Measurements from ENCODE around the gene GNG13. TPM values are rescaled to one million over a fixed set of nuclear protein-coding genes. Genes with fewer than 3 reads are reported as not detected.

The GNG13 gene
- total RNA-seq, 1 donor from 2014 or later: not detected

DNA sequence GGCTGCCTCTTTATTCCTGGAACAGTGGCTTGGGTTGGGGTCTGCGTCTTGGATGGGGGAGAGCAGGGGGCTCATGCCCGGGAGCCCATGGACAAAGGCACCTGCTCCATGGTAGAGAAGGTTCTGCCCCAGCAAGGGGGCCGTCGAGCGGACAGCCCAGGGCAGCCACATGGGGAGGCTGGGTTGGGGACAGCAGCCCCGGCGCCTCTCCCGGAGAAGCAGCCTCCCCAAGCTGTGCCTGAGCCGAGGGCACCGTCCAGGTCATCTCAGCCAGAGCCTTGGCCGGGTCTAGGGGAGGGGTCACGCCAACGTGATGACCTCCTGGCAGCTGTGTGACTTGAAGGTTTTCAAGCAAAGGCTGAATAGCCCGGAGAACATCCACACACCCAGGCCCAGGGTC is 32.9 kb upstream of the GNG13 start:
- Histone ChIP-seq H3K36me3 (ENCODE audit: control insufficient read depth, insufficient read depth, low read length) (no peaks in the 10 kb centered on the region), H3K27me3 (ENCODE audit: control insufficient read depth, insufficient read depth, low read length) (peaks cover 15% of the 10 kb centered on the region), H3K4me3 (ENCODE audit: low read depth, low read length) (no peak overlapping the region)
- TF ChIP-seq, protein P1, sequence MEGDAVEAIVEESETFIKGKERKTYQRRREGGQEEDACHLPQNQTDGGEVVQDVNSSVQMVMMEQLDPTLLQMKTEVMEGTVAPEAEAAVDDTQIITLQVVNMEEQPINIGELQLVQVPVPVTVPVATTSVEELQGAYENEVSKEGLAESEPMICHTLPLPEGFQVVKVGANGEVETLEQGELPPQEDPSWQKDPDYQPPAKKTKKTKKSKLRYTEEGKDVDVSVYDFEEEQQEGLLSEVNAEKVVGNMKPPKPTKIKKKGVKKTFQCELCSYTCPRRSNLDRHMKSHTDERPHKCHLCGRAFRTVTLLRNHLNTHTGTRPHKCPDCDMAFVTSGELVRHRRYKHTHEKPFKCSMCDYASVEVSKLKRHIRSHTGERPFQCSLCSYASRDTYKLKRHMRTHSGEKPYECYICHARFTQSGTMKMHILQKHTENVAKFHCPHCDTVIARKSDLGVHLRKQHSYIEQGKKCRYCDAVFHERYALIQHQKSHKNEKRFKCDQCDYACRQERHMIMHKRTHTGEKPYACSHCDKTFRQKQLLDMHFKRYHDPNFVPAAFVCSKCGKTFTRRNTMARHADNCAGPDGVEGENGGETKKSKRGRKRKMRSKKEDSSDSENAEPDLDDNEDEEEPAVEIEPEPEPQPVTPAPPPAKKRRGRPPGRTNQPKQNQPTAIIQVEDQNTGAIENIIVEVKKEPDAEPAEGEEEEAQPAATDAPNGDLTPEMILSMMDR (IDR thresholded peaks at IDR 0.05; ENCODE audit: insufficient read depth, low read length, poor library complexity, severe bottlenecking): no peak
- DNase-seq (ENCODE audit: low read depth): no peak

DNA sequence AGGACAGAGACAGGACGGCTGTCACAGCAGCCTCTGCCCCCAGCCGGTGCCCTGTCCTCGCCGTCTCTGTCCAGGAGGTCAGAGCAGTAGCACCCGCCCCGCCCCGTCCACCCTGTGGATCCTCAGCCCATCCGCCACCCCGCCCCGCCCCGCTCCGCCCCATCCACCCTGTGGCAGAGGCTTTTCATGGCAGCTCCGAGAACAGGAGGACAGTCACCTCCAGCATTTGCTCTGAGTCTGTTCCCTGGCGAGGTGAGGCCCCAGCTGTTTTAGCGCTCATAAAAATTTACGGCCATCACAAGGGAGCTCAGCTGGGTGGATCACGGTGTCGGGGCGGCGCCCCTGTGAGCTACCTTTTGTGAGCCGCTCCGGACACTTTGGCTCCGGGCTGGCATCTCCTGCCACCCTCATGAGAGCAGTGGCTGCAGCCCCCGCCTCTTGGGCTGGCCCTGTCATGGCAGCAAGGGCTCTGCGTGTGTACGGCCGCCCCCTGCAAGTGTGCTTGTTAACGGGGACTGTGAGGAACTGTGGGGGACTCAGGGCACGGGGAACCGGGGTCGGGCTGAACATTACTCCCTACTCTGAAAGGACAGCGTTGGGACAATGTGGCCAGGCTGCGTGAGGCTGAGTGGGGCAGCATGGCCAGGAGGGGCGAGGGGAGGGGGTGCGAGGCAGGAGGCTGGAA is 32.3 kb upstream of the GNG13 start:
- no peak for DNase-seq (ENCODE audit: low read depth)
- Histone ChIP-seq H3K4me3 (ENCODE audit: low read depth, low read length) (no peak overlapping the region), H3K36me3 (ENCODE audit: control insufficient read depth, insufficient read depth, low read length) (no peaks in the 10 kb centered on the region), H3K27me3 (ENCODE audit: control insufficient read depth, insufficient read depth, low read length) (peaks cover 15% of the 10 kb centered on the region)
- TF ChIP-seq, protein P1 (IDR thresholded peaks at IDR 0.05; ENCODE audit: insufficient read depth, low read length, poor library complexity, severe bottlenecking): no peak

GRCh38 chr16:831571-832413 is 31.3 kb upstream of the GNG13 start:
- Histone ChIP-seq H3K4me3 (ENCODE audit: low read depth, low read length) (no peak overlapping the region), H3K27me3 (ENCODE audit: control insufficient read depth, insufficient read depth, low read length) (peaks cover 15% of the 10 kb centered on the region), H3K36me3 (ENCODE audit: control insufficient read depth, insufficient read depth, low read length) (no peaks in the 10 kb centered on the region)
- no peak for DNase-seq (ENCODE audit: low read depth)
- TF ChIP-seq, protein P1 (IDR thresholded peaks at IDR 0.05; ENCODE audit: insufficient read depth, low read length, poor library complexity, severe bottlenecking): no peak

- H3K4me3 ChIP-seq (ENCODE audit: low read depth, low read length): no peak overlapping the region
- H3K27me3 ChIP-seq (ENCODE audit: control insufficient read depth, insufficient read depth, low read length): peaks cover 18% of the 10 kb centered on the region
- no peaks in the 10 kb centered on the region for H3K36me3 ChIP-seq (ENCODE audit: control insufficient read depth, insufficient read depth, low read length)
- DNase-seq (ENCODE audit: low read depth): no peak
- TF ChIP-seq, protein P1 (IDR thresholded peaks at IDR 0.05; ENCODE audit: insufficient read depth, low read length, poor library complexity, severe bottlenecking): no peak
Observed at GRCh38 chr16:830871-831570, 30.5 kb upstream of the GNG13 start.

DNA sequence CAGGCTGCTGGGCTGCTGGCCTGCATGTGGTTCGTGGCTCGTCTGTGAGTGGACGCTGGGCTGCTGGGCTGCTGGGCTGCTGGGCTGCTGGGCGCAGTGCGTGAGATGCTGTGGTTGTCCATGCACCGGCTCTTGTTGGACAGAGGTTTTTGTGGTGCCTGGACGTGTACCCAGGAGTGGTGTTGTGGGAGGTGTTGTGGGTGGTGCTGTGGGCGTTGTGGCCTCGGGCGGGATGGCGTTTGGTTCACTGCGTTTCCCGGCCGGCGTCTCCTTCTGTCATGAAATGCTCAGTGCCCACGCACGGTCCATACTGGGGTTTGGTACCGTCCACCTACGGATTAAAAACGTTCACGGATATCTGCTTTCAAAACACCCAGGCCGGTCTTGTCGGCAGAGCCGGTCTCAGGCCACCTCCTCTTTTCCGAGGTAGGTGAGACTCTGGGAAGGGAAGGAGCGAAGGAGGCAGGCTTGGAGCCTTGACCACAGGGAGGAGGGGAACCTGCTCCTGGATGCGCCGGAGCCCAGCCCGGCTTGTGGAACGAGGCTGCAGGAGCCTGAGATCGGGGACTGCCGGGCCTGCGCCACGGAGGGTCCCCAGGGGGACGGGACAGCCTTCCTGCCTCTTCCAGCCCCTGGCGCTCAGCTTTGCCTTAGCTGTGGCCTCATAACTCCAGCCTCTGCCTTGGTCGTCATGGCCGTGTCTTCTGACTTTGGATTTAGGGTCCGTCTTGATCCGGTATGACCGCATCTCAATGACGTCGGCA is 29.8 kb upstream of the GNG13 start:
- H3K27me3 ChIP-seq (ENCODE audit: control insufficient read depth, insufficient read depth, low read length): peaks cover 22% of the 10 kb centered on the region
- no peak overlapping the region for H3K4me3 ChIP-seq (ENCODE audit: low read depth, low read length)
- TF ChIP-seq, protein P1 (IDR thresholded peaks at IDR 0.05; ENCODE audit: insufficient read depth, low read length, poor library complexity, severe bottlenecking): no peak
- DNase-seq (ENCODE audit: low read depth): no peak
- no peaks in the 10 kb centered on the region for H3K36me3 ChIP-seq (ENCODE audit: control insufficient read depth, insufficient read depth, low read length)

Measured in kidney epithelial cell (primary cell).